Right lobe of liver (tissue), 6 donors: Measurements from ENCODE around the gene ATP1B2. TPM values are rescaled to one million over a fixed set of nuclear protein-coding genes. Genes with fewer than 3 reads are reported as not detected.
"Not testable (repeated sequence)": the region's sequence is repeated elsewhere in the genome, so short reads cannot be mapped to it uniquely, and the experiment has no call there.

Experiments
- ATAC-seq, 4 donors: fragments of 200-7000 bp; cut with Tn5 transposase; one replicate each; pipeline ENCODE4 v1.9.1; 2020; ENCODE audit warnings: mild to moderate bottlenecking in 4 of 4, moderate library complexity in 4 of 4
- DNase-seq, 3 donors: peaks; one replicate each; pipeline ENCODE4 v3.0.0-alpha.2; 2020
- H3K27ac ChIP-seq, 3 donors: fragments of 200-600 bp; one replicate each; pipeline ENCODE4 v1.8.0; 2022
- H3K27me3 ChIP-seq, 2 donors: fragments of 200-600 bp; one replicate each; pipeline ENCODE4 v1.8.0; 2022
- H3K36me3 ChIP-seq, 4 donors: fragments of 200-600 bp; sonication (generic) in 1 of 4; one replicate each; pipeline versions ENCODE4 v1.5.1 to v1.8.0; 2017 to 2022; ENCODE audit warnings: control low read depth in 1 of 4
- H3K4me1 ChIP-seq, 4 donors: fragments of 200-600 bp; sonication (generic) in 1 of 4; one replicate each; pipeline versions ENCODE4 v1.5.1 to v1.8.0; 2017 to 2022; ENCODE audit warnings: control low read depth in 1 of 4
- H3K4me3 ChIP-seq, 3 donors: fragments of 200-600 bp; one replicate each; pipeline ENCODE4 v1.8.0; 2022
- H3K9me3 ChIP-seq, 4 donors: fragments of 200-600 bp; sonication (generic) in 1 of 4; one replicate each; pipeline versions ENCODE4 v1.5.1 to v1.8.0; 2017 to 2022; ENCODE audit warnings: control low read depth in 1 of 4
- CTCF ChIP-seq, 4 donors: fragments of 200-600 bp in 3 of 4; fragments of 450-650 bp in 1 of 4; IDR thresholded peaks; one replicate each; pipeline versions ENCODE4 v1.5.1 to v1.8.0; 2016 to 2022; ENCODE audit warnings: antibody characterized with exemption in 4 of 4, mild to moderate bottlenecking in 2 of 4
- POLR2A ChIP-seq: fragments of 450-650 bp; IDR thresholded peaks from one replicate; pipeline ENCODE4 v1.6.1; 2017; ENCODE audit warnings: antibody characterized with exemption, mild to moderate bottlenecking
- whole genome bisulfite sequencing: methylation state at CpG from one replicate; pipeline ENCODE4 v1.1.6; 2018; ENCODE audit warnings: low coverage, low lambda C conversion rate; ENCODE audit not compliant: insufficient coverage; ENCODE audit errors: missing lambda C conversion rate; 5-methylcytosine and 5-hydroxymethylcytosine counted together
- intact Hi-C, 2 donors: fragments of 100-400 bp; cut with DNase I; formaldehyde crosslinking; loops; one replicate each; pipeline versions ENCODE4 v1.11.2 to v1.14.1; 2022
- total RNA-seq, 6 experiments: library from RNA; depleted of rRNA in 2 of 6; stranded (reverse); fragments of >200 nt in 2 of 6; fragmentation: NEBNext Ultra II Directional in 3 of 6; extraction: Animal tissue kit (Norgen Biotek cat#: 25700) in 3 of 6; gene quantifications; one replicate each; pipeline versions ENCODE4 v1.1.0 to v1.2.4, GENCODE V29; 2016 to 2023
- donor health status: DM: no; HTN: yes; CAD: no.
- donor health status: DM: no; HTN: no; CAD: no.
- donor health status: DM: no; HTN: no; CAD: no.
- donor health status: DM: no; HTN: yes; CAD: no.
- donor health status: DM: no; HTN: yes; CAD: no.

Gene ATP1B2
- total RNA-seq, 6 experiments from 2014 or later, result 0.43 to 1.7 (median 0.91) TPM

DNA sequence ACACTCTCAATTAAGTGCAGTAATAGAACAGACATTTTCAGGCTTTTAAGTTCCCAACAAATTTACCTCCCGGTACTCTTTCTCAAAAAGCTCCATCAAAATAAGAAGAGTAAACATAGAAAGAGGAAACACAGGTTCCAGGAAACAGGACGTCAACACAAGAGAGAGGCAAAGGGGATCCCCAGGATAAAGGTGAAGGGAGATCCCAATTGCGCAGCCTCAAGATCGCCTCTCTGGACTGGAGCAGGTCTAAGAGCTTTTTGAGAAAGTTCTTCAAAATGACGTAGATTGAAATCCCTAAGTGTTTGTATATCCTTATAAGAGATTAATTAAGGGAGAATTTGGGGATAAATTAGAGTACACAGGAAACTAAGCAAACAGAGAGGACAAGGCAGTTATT lies 32.1 kb upstream of the ATP1B2 start:
- no peaks in the 10 kb centered on the region for H3K27me3 ChIP-seq
- DNase-seq (no peak), ATAC-seq (no peak)
- no peak for TF ChIP-seq POLR2A
- no peak for TF ChIP-seq CTCF (IDR thresholded peaks at IDR 0.05)
- H3K4me1 ChIP-seq, result peaks cover 0 to 10% (median 4%) of the 10 kb centered on the region in 4 donors
- H3K9me3 ChIP-seq, result no peaks in the 10 kb centered on the region
- H3K36me3 ChIP-seq, result no peaks in the 10 kb centered on the region
- no peak overlapping the region for H3K4me3 ChIP-seq
- no peak overlapping the region for H3K27ac ChIP-seq
- WGBS, result 65% methylated on average over 4 of the region's 5 CpGs
- intact Hi-C loops, result no loop called here

DNA sequence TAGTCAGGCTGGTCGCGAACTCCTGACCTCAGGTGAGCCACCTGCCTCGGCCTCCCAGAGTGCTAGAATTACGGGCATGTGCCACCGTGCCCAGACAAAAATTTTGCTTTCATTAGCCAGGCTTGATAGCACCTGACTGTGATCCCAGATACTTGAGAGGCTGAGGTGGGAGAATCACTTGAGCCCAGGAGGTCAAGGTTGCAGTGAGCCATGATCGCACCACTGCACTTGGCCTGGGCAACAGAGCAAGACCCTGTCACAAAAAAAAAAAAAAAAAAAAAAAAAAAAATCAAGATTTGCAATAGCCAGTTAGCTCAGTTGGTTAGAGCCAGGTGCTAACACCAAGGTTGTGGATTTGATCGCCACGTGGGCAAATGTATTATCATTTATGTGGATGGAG lies 29.9 kb upstream of the ATP1B2 start:
- Histone ChIP-seq H3K4me3 (no peak overlapping the region), H3K9me3 (no peaks in the 10 kb centered on the region), H3K4me1 (peaks cover 0 to 24% (median 10%) of the 10 kb centered on the region in 4 donors), H3K27me3 (no peaks in the 10 kb centered on the region), H3K36me3 (no peaks in the 10 kb centered on the region), H3K27ac (no peak overlapping the region)
- DNase-seq (no peak), ATAC-seq (no peak)
- intact Hi-C loops, result no loop called here
- WGBS, result 91% methylated on average over 6 of the region's 8 CpGs
- TF ChIP-seq POLR2A, result no peak
- no peak for TF ChIP-seq CTCF (IDR thresholded peaks at IDR 0.05)

- Histone ChIP-seq H3K36me3 (no peaks in the 10 kb centered on the region), H3K27ac (peak overlapping the region in 2 of 3 donors; percentile 49 to 62), H3K27me3 (no peaks in the 10 kb centered on the region), H3K4me3 (no peak overlapping the region), H3K9me3 (no peaks in the 10 kb centered on the region), H3K4me1 (peaks cover 0 to 39% (median 15%) of the 10 kb centered on the region in 4 donors)
- no peak for TF ChIP-seq POLR2A
- no peak for TF ChIP-seq CTCF (IDR thresholded peaks at IDR 0.05)
- intact Hi-C loops, result no loop called here
- WGBS, result 22% methylated on average over 5 of the region's 5 CpGs
- DNase-seq (peak in 1 of 3 donors; percentile 49), ATAC-seq (peak in 3 of 4 donors; percentile 3 to 7 (median 3))
Measured at GRCh38 chr17:7623661-7624060, 27.1 kb upstream of the ATP1B2 start.

DNA sequence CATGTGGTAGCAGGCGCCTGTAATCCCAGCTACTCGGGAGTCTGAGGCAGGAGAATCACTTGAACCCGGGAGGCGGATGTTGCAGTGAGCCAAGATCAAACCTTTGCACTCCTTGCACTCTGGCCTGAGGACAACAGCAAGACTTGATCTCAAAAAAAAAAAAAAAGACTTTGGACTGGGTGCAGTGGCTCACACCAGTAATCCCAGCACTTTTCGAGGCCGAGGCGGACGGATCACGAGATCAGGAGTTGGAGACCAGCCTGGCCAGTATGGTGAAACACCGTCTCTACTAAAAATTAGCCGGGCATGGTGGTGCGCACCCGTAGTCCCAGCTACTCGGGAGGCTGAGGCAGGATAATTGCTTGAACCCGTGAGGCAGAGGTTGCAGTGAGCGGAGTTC lies 25.0 kb upstream of the ATP1B2 start:
- intact Hi-C loops, H3K36me3 ChIP-seq, H3K9me3 ChIP-seq, H3K27me3 ChIP-seq: not testable (repeated sequence)
- ATAC-seq, result peak in 2 of 4 donors; percentile 13 to 18
- DNase-seq, result peak in 2 of 3 donors; percentile 60 to 70
- peak overlapping the region in 2 of 3 donors; percentile 20 to 91 for H3K27ac ChIP-seq
- H3K4me3 ChIP-seq, result peak overlapping the region in 2 of 3 donors; percentile 87 to 88
- peaks cover 0 to 52% (median 21%) of the 10 kb centered on the region in 4 donors for H3K4me1 ChIP-seq
- WGBS, result 23% methylated on average over 11 of the region's 16 CpGs

DNA sequence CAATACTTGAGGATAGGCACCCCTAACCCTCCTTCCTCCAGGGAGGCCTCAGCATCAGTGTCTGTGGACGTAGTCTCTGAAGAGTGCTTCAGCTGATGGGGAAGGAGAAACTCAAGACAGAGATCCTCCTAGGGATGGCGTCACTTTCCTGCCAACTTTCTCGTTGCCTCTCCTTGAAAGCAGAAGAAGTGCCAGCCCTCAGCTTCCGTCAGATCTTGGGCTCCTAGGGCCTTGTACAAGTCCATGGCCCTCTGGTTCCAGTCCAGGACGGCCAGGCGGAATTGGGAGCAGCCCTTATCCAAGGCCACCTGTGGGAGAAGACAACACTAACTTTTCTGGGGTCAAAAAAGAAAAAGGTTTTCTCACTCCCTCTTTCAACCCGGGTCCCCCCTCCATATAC lies 24.4 kb upstream of the ATP1B2 start:
- peak overlapping the region; percentile 59 to 88 (median 87) for H3K4me3 ChIP-seq
- no peaks in the 10 kb centered on the region for H3K9me3 ChIP-seq
- peak overlapping the region; percentile 91 to 98 (median 93) for H3K27ac ChIP-seq
- DNase-seq (peak in 2 of 3 donors; percentile 42 to 67), ATAC-seq (peak in 2 of 4 donors; percentile 4 to 8)
- TF ChIP-seq CTCF (IDR thresholded peaks at IDR 0.05), result no peak
- no peak for TF ChIP-seq POLR2A
- H3K4me1 ChIP-seq, result peaks cover 0 to 58% (median 23%) of the 10 kb centered on the region in 4 donors
- 29% methylated on average over 6 of the region's 7 CpGs for WGBS
- intact Hi-C loops, result no loop called here
- no peaks in the 10 kb centered on the region for H3K27me3 ChIP-seq
- H3K36me3 ChIP-seq, result no peaks in the 10 kb centered on the region
